SKM-1 treated with dmso at 0.1 percent for 144 hours (cell line): ENCODE results near the gene PTPN1.
"Not testable (repeated sequence)": the region's sequence is repeated elsewhere in the genome, so short reads cannot be mapped to it uniquely, and the experiment has no call there.

Experiments used
- DNase-seq: peaks from one replicate; lab custom pipeline; 2025; ENCODE audit not compliant: unreplicated experiment; lab: John Stamatoyannopoulos, UW

The PTPN1 gene

GRCh38 chr20:50602432-50603088, 92.4 kb downstream of the PTPN1 start:
- DNase-seq, result no peak

GRCh38 chr20:50604451-50604850, 94.3 kb downstream of the PTPN1 start:
- DNase-seq, result no peak

- no peak for DNase-seq
Observed at GRCh38 chr20:50605136-50605535, 95.0 kb downstream of the PTPN1 start.

GRCh38 chr20:50607436-50607835, 97.3 kb downstream of the PTPN1 start:
- no peak for DNase-seq

- no peak for DNase-seq
Observed at GRCh38 chr20:50607850-50608749, 97.9 kb downstream of the PTPN1 start.

- no peak for DNase-seq
Observed at GRCh38 chr20:50608750-50609104, 98.5 kb downstream of the PTPN1 start.

- DNase-seq, result no peak
Observed at GRCh38 chr20:50609438-50609989, 99.3 kb downstream of the PTPN1 start.

- no peak for DNase-seq
Observed at GRCh38 chr20:50610212-50610718, 100.1 kb downstream of the PTPN1 start.

- no peak for DNase-seq
Observed at GRCh38 chr20:50611128-50611810, 101.1 kb downstream of the PTPN1 start.

GRCh38 chr20:50613438-50614169, 103.4 kb downstream of the PTPN1 start:
- no peak for DNase-seq

GRCh38 chr20:50615407-50615806, 105.2 kb downstream of the PTPN1 start:
- no peak for DNase-seq

GRCh38 chr20:50617022-50617421, 106.8 kb downstream of the PTPN1 start:
- DNase-seq, result no peak

GRCh38 chr20:50618537-50618936, 108.4 kb downstream of the PTPN1 start:
- DNase-seq, result no peak

GRCh38 chr20:50620459-50620858, 110.3 kb downstream of the PTPN1 start:
- not testable (repeated sequence) for DNase-seq

- DNase-seq, result no peak
Observed at GRCh38 chr20:50621068-50621665, 111.0 kb downstream of the PTPN1 start.

- DNase-seq, result no peak
Observed at GRCh38 chr20:50624351-50625016, 114.3 kb downstream of the PTPN1 start.

GRCh38 chr20:50625986-50626677, 115.9 kb downstream of the PTPN1 start:
- DNase-seq, result peak; percentile 56

- no peak for DNase-seq
Observed at GRCh38 chr20:50627747-50628146, 117.6 kb downstream of the PTPN1 start.

GRCh38 chr20:50628332-50628731, 118.1 kb downstream of the PTPN1 start:
- no peak for DNase-seq
